ENCODE results near the gene ZNF850.

- TF ChIP-seq ZNF274 (IDR thresholded peaks at IDR 0.05; ENCODE audit: borderline replicate concordance, extremely low read depth, low read length): peak; percentile 97
- no peak for TF ChIP-seq CTCF (IDR thresholded peaks at IDR 0.05; ENCODE audit: control extremely low read depth in 1 of 3, insufficient read depth in 1 of 3, low read depth in 1 of 3, low read length in 3 of 3)
- TF ChIP-seq CBX5 (IDR thresholded peaks at IDR 0.05; ENCODE audit: low read depth, low read length): no peak
- no peak for TF ChIP-seq CEBPB (IDR thresholded peaks at IDR 0.05; ENCODE audit: low read depth, low read length)
- no peak for TF ChIP-seq EGR1 (IDR thresholded peaks at IDR 0.05; ENCODE audit: borderline replicate concordance, low read depth, low read length)
- TF ChIP-seq, protein P1, sequence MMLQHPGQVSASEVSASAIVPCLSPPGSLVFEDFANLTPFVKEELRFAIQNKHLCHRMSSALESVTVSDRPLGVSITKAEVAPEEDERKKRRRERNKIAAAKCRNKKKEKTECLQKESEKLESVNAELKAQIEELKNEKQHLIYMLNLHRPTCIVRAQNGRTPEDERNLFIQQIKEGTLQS (IDR thresholded peaks at IDR 0.05; ENCODE audit: insufficient read depth, low read depth, low read length): no peak
- TF ChIP-seq CBX8 (IDR thresholded peaks at IDR 0.05; ENCODE audit: borderline replicate concordance, low read depth, low read length): no peak
- TF ChIP-seq POLR2A (IDR thresholded peaks at IDR 0.05; ENCODE audit: control extremely low read depth in 1 of 2, low read depth in 2 of 2, low read length in 2 of 2): no peak
- TF ChIP-seq JUND (IDR thresholded peaks at IDR 0.05; ENCODE audit: low read length): no peak
- no peak for TF ChIP-seq TEAD4 (IDR thresholded peaks at IDR 0.05; ENCODE audit: low read depth, low read length)
- no peak for TF ChIP-seq RFX5 (IDR thresholded peaks at IDR 0.05; ENCODE audit: borderline replicate concordance, low read depth, low read length)
- TF ChIP-seq POLR2AphosphoS5 (IDR thresholded peaks at IDR 0.05; ENCODE audit: low read depth, low read length): no peak
Measured at GRCh38 chr19:36750066-36750691, 22.4 kb downstream of the ZNF850 start.

Measured in H1 (cell line).